ENCODE results near the gene TBC1D8.
"Not testable (repeated sequence)": the region's sequence is repeated elsewhere in the genome, so short reads cannot be mapped to it uniquely, and the experiment has no call there.

Gene TBC1D8

DNA sequence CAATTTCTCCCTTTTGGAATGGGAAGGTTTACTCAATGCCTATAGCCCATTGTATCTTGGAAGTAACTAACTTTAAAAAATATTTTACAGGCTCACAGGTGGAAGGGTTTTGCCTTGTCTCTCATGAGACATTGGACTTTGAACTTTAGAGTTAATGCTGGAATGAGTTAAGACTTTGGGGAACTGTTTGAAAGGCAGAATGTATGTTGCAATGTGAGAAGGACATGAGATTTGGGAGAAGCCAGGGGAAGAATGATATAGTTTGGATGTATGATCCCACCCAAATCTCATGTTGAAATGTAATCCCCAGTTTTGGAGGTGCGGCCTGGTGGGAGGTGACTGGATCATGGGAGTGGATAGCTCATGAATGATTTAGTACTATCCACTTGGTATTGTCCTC lies 17.5 kb upstream of the TBC1D8 start:
- DNase-seq (ENCODE audit: low read depth in 1 of 2, low spot score in 1 of 2): no peak
- H3K27me3 ChIP-seq (ENCODE audit: insufficient read depth, poor library complexity, severe bottlenecking): no peaks in the 10 kb centered on the region
- TF ChIP-seq GABPA (IDR thresholded peaks at IDR 0.05; ENCODE audit: low read depth) (no peak), POLR2AphosphoS5 (IDR thresholded peaks at IDR 0.05; ENCODE audit: low read depth) (no peak), SPI1 (IDR thresholded peaks at IDR 0.05; ENCODE audit: borderline replicate concordance, low read depth) (no peak)
- TF ChIP-seq, protein P1, sequence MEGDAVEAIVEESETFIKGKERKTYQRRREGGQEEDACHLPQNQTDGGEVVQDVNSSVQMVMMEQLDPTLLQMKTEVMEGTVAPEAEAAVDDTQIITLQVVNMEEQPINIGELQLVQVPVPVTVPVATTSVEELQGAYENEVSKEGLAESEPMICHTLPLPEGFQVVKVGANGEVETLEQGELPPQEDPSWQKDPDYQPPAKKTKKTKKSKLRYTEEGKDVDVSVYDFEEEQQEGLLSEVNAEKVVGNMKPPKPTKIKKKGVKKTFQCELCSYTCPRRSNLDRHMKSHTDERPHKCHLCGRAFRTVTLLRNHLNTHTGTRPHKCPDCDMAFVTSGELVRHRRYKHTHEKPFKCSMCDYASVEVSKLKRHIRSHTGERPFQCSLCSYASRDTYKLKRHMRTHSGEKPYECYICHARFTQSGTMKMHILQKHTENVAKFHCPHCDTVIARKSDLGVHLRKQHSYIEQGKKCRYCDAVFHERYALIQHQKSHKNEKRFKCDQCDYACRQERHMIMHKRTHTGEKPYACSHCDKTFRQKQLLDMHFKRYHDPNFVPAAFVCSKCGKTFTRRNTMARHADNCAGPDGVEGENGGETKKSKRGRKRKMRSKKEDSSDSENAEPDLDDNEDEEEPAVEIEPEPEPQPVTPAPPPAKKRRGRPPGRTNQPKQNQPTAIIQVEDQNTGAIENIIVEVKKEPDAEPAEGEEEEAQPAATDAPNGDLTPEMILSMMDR (IDR thresholded peaks at IDR 0.05; ENCODE audit: insufficient read depth, low read length): no peak
- TF ChIP-seq, protein P2, sequence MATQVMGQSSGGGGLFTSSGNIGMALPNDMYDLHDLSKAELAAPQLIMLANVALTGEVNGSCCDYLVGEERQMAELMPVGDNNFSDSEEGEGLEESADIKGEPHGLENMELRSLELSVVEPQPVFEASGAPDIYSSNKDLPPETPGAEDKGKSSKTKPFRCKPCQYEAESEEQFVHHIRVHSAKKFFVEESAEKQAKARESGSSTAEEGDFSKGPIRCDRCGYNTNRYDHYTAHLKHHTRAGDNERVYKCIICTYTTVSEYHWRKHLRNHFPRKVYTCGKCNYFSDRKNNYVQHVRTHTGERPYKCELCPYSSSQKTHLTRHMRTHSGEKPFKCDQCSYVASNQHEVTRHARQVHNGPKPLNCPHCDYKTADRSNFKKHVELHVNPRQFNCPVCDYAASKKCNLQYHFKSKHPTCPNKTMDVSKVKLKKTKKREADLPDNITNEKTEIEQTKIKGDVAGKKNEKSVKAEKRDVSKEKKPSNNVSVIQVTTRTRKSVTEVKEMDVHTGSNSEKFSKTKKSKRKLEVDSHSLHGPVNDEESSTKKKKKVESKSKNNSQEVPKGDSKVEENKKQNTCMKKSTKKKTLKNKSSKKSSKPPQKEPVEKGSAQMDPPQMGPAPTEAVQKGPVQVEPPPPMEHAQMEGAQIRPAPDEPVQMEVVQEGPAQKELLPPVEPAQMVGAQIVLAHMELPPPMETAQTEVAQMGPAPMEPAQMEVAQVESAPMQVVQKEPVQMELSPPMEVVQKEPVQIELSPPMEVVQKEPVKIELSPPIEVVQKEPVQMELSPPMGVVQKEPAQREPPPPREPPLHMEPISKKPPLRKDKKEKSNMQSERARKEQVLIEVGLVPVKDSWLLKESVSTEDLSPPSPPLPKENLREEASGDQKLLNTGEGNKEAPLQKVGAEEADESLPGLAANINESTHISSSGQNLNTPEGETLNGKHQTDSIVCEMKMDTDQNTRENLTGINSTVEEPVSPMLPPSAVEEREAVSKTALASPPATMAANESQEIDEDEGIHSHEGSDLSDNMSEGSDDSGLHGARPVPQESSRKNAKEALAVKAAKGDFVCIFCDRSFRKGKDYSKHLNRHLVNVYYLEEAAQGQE (IDR thresholded peaks at IDR 0.05; ENCODE audit: insufficient replicate concordance, low read depth): no peak
- H3K27ac ChIP-seq (replicated peaks): no peak overlapping the region
- no peak overlapping the region for H3K4me3 ChIP-seq (replicated peaks; ENCODE audit: insufficient read depth, low read length)

- H3K27me3 ChIP-seq (ENCODE audit: insufficient read depth, poor library complexity, severe bottlenecking); H3K27ac ChIP-seq (replicated peaks); H3K4me3 ChIP-seq (replicated peaks; ENCODE audit: insufficient read depth, low read length): not testable (repeated sequence)
- DNase-seq (ENCODE audit: low read depth in 1 of 2, low spot score in 1 of 2): peak in 1 of 2 experiments; percentile 42
Measured at GRCh38 chr2:101167532-101167931, 16.4 kb upstream of the TBC1D8 start.

DNA sequence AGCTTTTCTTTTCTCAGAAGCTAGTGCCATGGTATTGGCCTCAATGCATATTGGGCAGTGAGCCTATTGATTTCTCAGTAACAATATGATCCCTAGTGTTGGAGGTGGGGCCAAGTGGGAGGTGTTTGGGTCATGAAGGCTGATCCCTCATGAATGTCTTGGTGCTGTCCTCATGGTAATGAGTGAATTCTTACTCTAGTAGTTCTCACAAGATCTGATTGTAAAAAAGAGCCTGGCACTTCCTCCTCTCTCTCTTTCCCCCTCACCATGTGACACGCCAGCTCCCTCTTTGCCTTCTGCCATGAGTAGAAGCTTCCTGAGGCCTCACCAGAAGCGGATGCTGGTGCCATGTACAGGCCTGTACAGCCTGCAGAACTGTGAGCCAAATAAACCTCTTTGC lies 12.8 kb upstream of the TBC1D8 start:
- H3K4me3 ChIP-seq (replicated peaks; ENCODE audit: insufficient read depth, low read length): no peak overlapping the region
- H3K27me3 ChIP-seq (ENCODE audit: insufficient read depth, poor library complexity, severe bottlenecking): no peaks in the 10 kb centered on the region
- TF ChIP-seq, protein P1 (IDR thresholded peaks at IDR 0.05; ENCODE audit: insufficient read depth, low read length): no peak
- TF ChIP-seq POLR2AphosphoS5 (IDR thresholded peaks at IDR 0.05; ENCODE audit: low read depth) (no peak), SPI1 (IDR thresholded peaks at IDR 0.05; ENCODE audit: borderline replicate concordance, low read depth) (no peak), GABPA (IDR thresholded peaks at IDR 0.05; ENCODE audit: low read depth) (no peak)
- TF ChIP-seq, protein P2 (IDR thresholded peaks at IDR 0.05; ENCODE audit: insufficient replicate concordance, low read depth): no peak
- DNase-seq (ENCODE audit: low read depth in 1 of 2, low spot score in 1 of 2): no peak
- H3K27ac ChIP-seq (replicated peaks): no peak overlapping the region

GRCh38 chr2:101162561-101163330 lies 11.6 kb upstream of the TBC1D8 start:
- Histone ChIP-seq H3K27ac (replicated peaks) (no peak overlapping the region), H3K27me3 (ENCODE audit: insufficient read depth, poor library complexity, severe bottlenecking) (no peaks in the 10 kb centered on the region), H3K4me3 (replicated peaks; ENCODE audit: insufficient read depth, low read length) (no peak overlapping the region)
- DNase-seq (ENCODE audit: low read depth in 1 of 2, low spot score in 1 of 2): no peak
- TF ChIP-seq SPI1 (IDR thresholded peaks at IDR 0.05; ENCODE audit: borderline replicate concordance, low read depth) (no peak), POLR2AphosphoS5 (IDR thresholded peaks at IDR 0.05; ENCODE audit: low read depth) (no peak), GABPA (IDR thresholded peaks at IDR 0.05; ENCODE audit: low read depth) (no peak)
- TF ChIP-seq, protein P2 (IDR thresholded peaks at IDR 0.05; ENCODE audit: insufficient replicate concordance, low read depth): no peak
- TF ChIP-seq, protein P1 (IDR thresholded peaks at IDR 0.05; ENCODE audit: insufficient read depth, low read length): no peak

Data from HL-60 (cell line).